Stimulated activated CD4-positive, alpha-beta T cell treated with anti-CD3 and anti-CD28 coated beads, Interleukin-2, amount 100 ng/mL, for 24 hours (primary cell): ENCODE results near the gene CYTH3.

Source experiments
- DNase-seq, 2 donors: peaks; one replicate each; pipeline ENCODE4 v3.0.0-alpha.2; 2020

Gene CYTH3

DNA sequence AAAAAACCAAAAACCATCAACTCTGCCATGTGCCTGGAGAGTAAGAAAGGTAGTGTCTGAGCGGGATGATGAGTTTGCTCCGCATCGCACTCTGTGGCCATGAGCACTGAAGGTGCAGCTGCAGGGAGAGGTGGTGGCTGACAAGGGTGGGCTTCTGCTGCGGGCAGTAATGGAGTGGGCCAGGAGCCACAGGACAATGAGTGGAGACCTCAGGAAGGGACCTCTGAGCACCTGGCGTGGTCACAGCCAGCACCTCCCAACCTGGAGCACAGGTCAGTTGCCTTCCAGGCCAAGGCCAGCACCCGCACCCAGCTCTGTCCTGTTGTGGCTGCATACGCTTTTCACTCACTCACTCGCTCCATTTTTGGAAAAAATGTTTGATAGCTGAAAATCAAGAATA, 125.8 kb downstream of the CYTH3 start:
- no peak for DNase-seq

DNA sequence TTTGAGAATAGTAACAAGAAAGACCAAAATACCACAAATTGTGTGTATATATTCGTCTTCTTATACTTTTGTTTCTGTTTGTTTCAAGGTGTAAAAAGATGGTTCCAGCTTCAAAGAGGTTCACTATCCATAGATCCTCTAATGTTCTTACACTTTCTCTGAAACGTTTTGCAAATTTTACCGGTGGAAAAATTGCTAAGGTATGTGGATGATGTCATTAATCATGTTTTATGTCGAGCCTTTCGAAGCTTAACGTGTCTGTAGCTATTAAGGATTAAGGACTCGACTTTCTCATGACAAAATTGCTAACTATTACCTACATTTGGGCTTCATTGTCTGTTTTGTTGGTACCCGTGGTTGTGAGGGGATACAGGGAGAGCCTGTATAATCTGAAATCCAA, 128.4 kb downstream of the CYTH3 start:
- no peak for DNase-seq

DNA sequence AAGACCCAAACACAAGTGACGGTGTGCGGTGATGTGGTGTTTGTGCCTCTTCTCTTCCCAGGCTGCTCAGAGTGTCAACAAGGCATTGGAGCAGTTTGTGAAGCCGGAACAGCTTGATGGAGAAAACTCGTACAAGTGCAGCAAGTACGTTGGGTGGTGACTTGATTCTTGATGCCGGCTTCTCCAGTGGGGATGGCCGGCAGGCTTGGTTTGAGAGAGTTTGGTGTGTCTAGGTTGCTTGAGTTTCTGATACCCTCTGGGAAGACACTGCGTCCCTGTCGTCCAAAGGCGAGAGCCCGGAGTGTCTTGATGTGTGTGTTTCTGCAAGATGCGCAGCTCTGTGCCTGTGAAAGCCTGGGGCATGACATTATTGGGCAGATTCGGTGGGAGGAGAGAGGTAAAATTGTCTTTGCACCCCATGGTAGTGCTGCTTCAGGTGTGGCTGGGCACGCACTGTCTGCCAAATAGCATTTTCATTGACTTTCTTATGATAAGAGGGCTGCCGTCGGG, 129.5 kb downstream of the CYTH3 start:
- DNase-seq: no peak

DNA sequence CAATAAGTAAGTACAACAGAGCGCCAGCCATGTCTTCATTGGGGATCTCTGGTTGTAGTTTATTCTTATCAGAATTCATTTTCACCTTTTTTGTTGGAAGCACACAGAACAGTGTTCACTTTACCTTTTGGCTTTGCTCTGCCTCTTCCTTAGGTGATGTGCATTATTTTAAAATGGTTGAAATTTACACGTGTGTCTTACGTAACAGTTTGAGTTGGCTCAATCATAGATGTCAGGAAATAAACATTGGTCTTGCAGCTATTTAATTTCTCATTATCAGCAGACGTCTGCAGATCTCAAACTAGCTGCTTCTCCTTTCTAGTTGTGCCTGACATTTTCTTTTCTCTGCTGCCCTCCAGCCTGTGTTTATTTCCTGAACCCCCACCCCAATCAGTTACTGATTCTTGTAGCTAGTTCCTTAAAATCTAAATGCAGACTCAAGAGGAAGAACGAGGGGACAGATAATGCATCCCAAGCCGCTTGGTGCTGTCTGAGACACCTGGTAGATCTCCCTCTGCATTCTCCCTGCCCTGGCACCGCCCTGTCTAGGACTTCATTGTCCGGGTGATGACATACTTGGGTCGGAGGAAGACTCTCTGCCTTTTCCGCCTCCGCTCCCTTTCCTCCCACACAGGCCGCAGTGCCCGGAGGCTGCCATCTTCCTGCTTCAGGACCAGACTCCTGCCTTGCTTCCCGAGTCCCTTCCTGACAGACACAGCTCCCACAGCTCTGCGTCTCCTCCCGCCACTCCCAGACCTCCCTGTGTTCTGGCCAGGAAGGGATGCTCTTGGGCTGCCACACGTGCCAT, 133.0 kb downstream of the CYTH3 start:
- no peak for DNase-seq

DNA sequence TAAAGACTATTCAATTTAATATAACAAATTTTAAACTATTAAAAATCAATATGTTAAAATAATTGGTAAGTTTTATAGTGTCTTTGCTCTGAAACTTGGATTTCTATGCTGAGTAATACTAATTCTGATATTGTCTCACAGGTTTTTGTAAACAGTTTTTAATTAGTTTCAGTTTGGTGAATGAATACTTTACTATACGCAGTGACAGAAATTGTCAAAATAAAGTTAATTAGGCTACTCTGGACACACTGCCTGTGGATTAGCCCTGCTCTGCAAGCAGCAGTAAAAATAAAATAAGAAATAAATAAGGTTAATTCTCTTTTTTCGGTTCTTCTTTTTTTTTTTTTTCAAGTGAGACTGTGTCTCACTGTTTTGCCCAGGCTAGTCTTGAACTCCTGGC, 135.9 kb downstream of the CYTH3 start:
- DNase-seq: no peak

DNA sequence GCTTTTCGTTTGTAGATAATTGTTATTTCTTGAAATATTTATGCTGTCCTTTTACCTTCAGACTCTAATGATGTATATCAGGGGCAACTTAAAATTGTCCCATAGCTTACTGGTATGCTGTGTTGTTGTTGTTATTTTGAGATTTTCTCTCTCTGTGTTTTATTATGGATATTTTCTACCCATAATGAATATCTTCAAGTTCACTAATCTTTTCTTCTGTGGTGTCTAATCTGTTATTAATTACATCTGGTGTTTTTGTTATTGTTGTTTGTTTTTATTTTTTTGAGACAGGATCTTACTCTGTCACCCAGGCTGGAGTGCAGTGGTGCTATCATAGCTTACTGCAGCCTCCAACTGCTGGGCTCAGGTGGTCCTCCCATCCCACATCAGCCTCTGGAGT, 139.2 kb downstream of the CYTH3 start:
- DNase-seq: no peak

DNA sequence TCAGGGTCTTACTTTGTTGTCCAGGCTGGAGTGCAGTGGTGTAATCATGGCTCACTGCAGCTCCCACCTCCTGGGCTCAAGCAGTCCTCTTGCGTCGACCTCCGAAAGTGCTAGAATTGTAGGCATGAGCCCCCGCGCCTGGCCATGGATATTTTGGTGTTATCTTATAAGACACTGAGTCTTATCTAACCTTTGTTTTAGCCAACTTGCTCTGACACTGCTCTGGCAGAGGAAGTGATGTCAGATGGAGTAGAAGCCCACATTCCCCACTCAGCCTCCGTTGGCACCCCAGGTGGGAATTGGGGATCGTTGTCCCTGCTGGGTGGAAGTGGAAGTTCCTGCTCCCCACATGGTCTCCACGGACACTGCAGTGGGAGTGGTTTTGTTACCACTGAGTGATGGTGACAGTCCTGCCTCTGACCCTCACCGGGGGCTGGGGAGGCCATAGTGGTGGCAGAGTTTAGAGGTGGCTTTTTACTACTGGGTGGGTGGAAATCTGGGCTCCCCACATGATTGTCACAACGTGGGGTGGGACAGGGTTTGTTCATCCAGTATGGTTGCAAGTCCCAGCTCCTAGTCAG, 142.3 kb downstream of the CYTH3 start:
- DNase-seq: no peak

DNA sequence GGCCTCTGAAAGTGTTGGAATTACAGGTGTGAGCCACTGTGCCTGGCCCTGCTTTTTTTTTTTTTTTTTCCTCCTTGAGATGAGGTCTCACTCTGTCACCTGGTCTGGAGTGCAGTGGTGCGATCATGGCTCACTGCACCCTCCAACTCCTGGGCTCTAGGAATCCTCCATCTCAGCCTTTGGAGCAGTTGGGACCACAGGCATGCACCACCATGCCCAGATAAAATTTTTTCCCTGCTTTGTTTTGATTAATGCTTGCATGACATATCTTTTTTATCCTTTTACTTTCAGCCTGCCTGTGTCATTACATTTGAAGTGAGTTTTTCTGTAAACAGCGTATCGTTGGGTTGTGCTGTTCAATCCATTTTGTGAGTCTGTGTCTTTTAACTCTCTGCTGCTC, 144.2 kb downstream of the CYTH3 start:
- no peak for DNase-seq

DNA sequence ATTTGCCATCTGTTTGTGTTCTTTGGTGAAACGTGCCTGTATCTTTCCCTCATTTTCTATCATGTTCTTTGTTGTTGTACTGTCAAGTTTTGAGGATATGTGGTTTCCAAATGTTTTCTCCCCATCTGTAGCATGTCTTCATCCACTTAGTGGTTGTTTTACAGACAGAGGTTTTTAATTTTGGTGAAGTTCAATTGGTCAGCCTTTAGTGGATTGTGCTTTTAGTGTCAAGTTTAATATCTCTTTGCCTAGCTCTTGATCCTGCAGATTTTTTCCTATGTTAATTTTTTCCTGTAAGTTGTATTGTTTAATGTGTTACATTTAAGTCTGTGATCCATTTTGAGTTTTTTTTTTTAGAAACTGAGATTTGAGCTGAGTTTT, 145.3 kb downstream of the CYTH3 start:
- no peak for DNase-seq

DNA sequence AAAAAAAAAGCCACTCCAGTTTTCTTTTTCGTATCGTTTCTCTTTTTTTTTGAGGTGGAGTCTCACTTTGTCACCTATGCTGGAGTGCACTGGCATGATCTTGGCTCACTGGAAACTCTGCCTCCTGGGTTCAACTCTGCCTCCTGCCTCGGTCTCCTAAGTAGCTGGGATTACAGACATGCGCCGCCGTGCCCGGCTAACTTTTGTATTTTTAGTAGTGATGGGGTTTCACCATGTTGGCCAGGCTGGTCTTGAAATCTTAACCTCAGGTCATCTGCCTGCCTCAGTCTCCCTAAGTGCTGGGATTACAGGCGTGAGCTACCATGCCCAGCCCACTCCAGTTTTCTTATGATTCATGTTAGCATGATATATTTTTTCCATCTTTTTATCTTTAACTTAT, 148.6 kb downstream of the CYTH3 start:
- no peak for DNase-seq

DNA sequence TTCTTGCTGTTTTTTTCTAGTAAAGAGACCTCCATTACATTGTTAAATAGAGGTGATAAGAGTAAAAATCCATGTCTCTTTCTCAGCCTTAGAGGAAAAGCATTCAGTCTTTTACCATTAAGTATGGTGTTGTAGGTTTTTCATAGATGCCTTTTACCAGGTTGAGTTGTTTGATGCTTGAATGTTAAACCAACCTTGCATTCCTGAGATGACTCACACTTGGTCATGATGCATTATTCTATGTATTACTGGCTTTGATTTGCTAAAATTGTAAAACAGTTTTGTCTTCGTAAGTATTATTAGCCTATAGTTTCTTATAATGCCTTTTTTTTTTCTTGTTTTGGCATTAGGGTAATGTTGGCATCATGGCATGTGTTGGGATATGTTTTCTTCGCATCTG, 151.3 kb downstream of the CYTH3 start:
- DNase-seq: no peak

DNA sequence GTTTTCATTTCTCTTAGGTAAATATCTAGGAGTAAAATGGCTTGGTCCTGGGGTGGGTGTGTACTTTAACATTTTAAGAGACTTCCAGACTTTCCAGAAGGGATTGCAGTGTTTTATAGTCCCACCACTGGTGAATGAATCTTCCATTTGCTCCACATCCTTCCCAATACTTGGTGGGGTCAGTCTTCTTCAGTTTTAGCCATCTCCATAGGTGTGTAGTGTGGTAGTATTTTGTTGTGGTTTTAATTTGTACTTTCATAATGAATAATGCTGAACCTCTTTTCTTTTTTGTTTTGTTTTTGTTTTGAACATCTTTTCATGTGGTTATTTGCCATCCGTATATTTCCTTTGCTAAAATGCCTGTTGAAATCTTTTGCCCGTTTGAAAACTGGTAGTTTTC, 154.9 kb downstream of the CYTH3 start:
- no peak for DNase-seq

DNA sequence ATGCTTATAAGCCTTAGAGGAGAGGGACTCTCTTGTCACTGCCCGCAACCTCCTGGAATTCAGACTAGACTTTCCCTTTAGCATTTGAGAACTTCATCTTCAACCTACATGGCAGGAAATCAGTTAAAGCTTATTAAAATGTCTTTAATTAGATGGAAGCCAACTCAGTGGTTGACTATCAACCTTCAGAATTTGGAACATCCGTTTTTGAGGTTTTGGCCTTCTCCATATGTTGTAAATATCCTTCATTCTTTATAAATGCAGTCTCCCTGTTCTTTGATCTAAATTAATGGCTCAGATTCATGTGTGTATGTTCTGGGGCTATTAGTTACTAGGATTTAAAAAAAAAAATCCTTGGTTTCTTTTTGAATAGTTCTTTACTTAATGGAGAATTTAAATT, 156.2 kb downstream of the CYTH3 start:
- no peak for DNase-seq
